IMR-90 (cell line): ENCODE results near the gene INCA1. TPM values are rescaled to one million over a fixed set of nuclear protein-coding genes. Genes with fewer than 3 reads are reported as not detected.
A peak's percentile ranks its signal among the peaks of the same experiment; 100 is the strongest.

Source experiments
- ATAC-seq: fragments of 200-7000 bp; cut with Tn5 transposase; 2 replicates; pipeline ENCODE4 v1.9.1; 2020; ENCODE audit warnings: low read depth, mild to moderate bottlenecking, moderate library complexity
- BruUV-seq: library from RNA; stranded (reverse); fragments of 400-500 nt; replicated peaks from 2 replicates; lab custom pipeline; 2021; lab: Mats Ljungman, UMichigan
- CTCF ChIA-PET: fragments of 300-600 bp; formaldehyde crosslinking; extraction: SDS; loops from one replicate; lab custom pipeline; 2021; ENCODE audit warnings: antibody characterized with exemption; lab: Yijun Ruan, JAX
- POLR2A ChIA-PET: fragments of 300-600 bp; sonication (Branson Sonifier 250); formaldehyde crosslinking; loops from one replicate; lab custom pipeline; 2022; ENCODE audit warnings: antibody characterized with exemption; ENCODE audit not compliant: unreplicated experiment; lab: Charles Lee
- DNase-seq: peaks from one replicate; pipeline ENCODE4 v3.0.0; 2013
- H2AFZ ChIP-seq: replicated peaks from 2 replicates; pipeline ENCODE3; 2013; ENCODE audit warnings: low read length, mild to moderate bottlenecking; ENCODE audit not compliant: poor library complexity
- H2AK5ac ChIP-seq: 2 replicates; pipeline ENCODE4 v1.6.1; 2013; ENCODE audit warnings: low read depth, low read length, inconsistent platforms
- H2AK9ac ChIP-seq: replicated peaks from 2 replicates; pipeline ENCODE3; 2013; ENCODE audit warnings: mild to moderate bottlenecking, low read depth, low read length, moderate library complexity; ENCODE audit not compliant: poor library complexity
- H2BK120ac ChIP-seq: 2 replicates; pipeline ENCODE4 v1.6.1; 2013; ENCODE audit warnings: low read depth, low read length, inconsistent platforms
- H2BK15ac ChIP-seq: 3 replicates; pipeline ENCODE4 v1.6.1; 2013; ENCODE audit warnings: low read depth, low read length, inconsistent platforms
- H2BK20ac ChIP-seq: 2 replicates; pipeline ENCODE4 v1.6.1; 2013; ENCODE audit warnings: low read depth, mild to moderate bottlenecking, inconsistent platforms, low read length, moderate library complexity
- H2BK5ac ChIP-seq: 2 replicates; pipeline ENCODE4 v1.6.1; 2013; ENCODE audit warnings: mild to moderate bottlenecking, low read depth, low read length, inconsistent platforms; ENCODE audit not compliant: poor library complexity, severe bottlenecking
- H3K14ac ChIP-seq: replicated peaks from 2 replicates; pipeline ENCODE4 v1.6.1; 2013; ENCODE audit warnings: low read depth, low read length, inconsistent platforms
- H3K18ac ChIP-seq: 2 replicates; pipeline ENCODE4 v1.6.1; 2013; ENCODE audit warnings: low read depth, low read length, control low read depth
- H3K23ac ChIP-seq: 2 replicates; pipeline ENCODE4 v1.6.1; 2013; ENCODE audit warnings: low read depth, low read length, inconsistent platforms
- H3K27ac ChIP-seq: 2 replicates; pipeline ENCODE4 v1.5.1; 2013; ENCODE audit warnings: mild to moderate bottlenecking, control low read depth, low read length; ENCODE audit not compliant: insufficient read depth
- H3K27me3 ChIP-seq: 2 replicates; pipeline ENCODE4 v1.6.1; 2013; ENCODE audit warnings: low read length; ENCODE audit not compliant: control insufficient read depth, insufficient read depth
- H3K36me3 ChIP-seq: 2 replicates; pipeline ENCODE4 v1.6.1; 2013; ENCODE audit warnings: low read length, mixed read lengths; ENCODE audit not compliant: control insufficient read depth, insufficient read depth
- H3K4ac ChIP-seq: 2 replicates; pipeline ENCODE4 v1.6.1; 2013; ENCODE audit warnings: low read depth, low read length, inconsistent platforms
- H3K4me1 ChIP-seq: 2 replicates; pipeline ENCODE4 v1.6.1; 2013; ENCODE audit warnings: low read length, mixed read lengths; ENCODE audit not compliant: control insufficient read depth, insufficient read depth
- H3K4me2 ChIP-seq: 2 replicates; pipeline ENCODE4 v1.6.1; 2013; ENCODE audit warnings: low read depth, mild to moderate bottlenecking, control low read depth, low read length, moderate library complexity
- H3K4me3 ChIP-seq: 2 replicates; pipeline ENCODE4 v1.5.1; 2013; ENCODE audit warnings: low read depth, mild to moderate bottlenecking, control low read depth, low read length, moderate library complexity; ENCODE audit not compliant: insufficient read depth
- H3K56ac ChIP-seq: 2 replicates; pipeline ENCODE4 v1.6.1; 2013; ENCODE audit warnings: low read length, inconsistent platforms; ENCODE audit not compliant: insufficient read depth; ENCODE audit errors: extremely low read depth
- H3K79me1 ChIP-seq, 2 experiments: 2 replicates each; pipeline ENCODE4 v1.6.1; 2013; ENCODE audit warnings: low read length in 2 of 2, inconsistent platforms in 1 of 2, low read depth in 1 of 2
- H3K9ac ChIP-seq: 2 replicates; pipeline ENCODE4 v1.6.1; 2013; ENCODE audit warnings: low read depth, low read length, control low read depth
- H3K9me1 ChIP-seq: 2 replicates; pipeline ENCODE4 v1.6.1; 2013; ENCODE audit warnings: low read length, inconsistent platforms; ENCODE audit not compliant: insufficient read depth
- H3K9me3 ChIP-seq: 2 replicates; pipeline ENCODE4 v1.6.1; 2013; ENCODE audit warnings: low read length; ENCODE audit not compliant: control insufficient read depth, insufficient read depth
- H4K20me1 ChIP-seq: 2 replicates; pipeline ENCODE4 v1.6.1; 2013; ENCODE audit warnings: low read length, inconsistent platforms; ENCODE audit not compliant: insufficient read depth
- H4K5ac ChIP-seq: 2 replicates; pipeline ENCODE4 v1.6.1; 2013; ENCODE audit warnings: mild to moderate bottlenecking, low read depth, low read length, control low read depth
- H4K8ac ChIP-seq, 2 experiments: 2 replicates each; pipeline ENCODE4 v1.6.1; 2013; ENCODE audit warnings: low read depth in 2 of 2, low read length in 2 of 2, control low read depth in 1 of 2, inconsistent platforms in 1 of 2
- H4K91ac ChIP-seq: 2 replicates; pipeline ENCODE4 v1.6.1; 2013; ENCODE audit warnings: low read depth, low read length, inconsistent platforms; ENCODE audit not compliant: insufficient read depth
- BHLHE40 ChIP-seq: fragments of 150-350 bp; IDR thresholded peaks from 2 replicates; pipeline ENCODE4 v1.6.1; 2016; ENCODE audit warnings: mild to moderate bottlenecking, low read depth, low read length
- CEBPB ChIP-seq: IDR thresholded peaks from 2 replicates; pipeline ENCODE4 v1.6.1; 2012; ENCODE audit warnings: low read depth, low read length, improper control_type of control experiment
- CHD1 ChIP-seq: IDR thresholded peaks from 2 replicates; pipeline ENCODE4 v1.6.1; 2012; ENCODE audit warnings: low read depth, low read length, improper control_type of control experiment
- CTCF ChIP-seq: conservative IDR thresholded peaks from 2 replicates; pipeline ENCODE4 v1.5.1; 2012; ENCODE audit warnings: mild to moderate bottlenecking, low read depth, low read length, improper control_type of control experiment
- ELK1 ChIP-seq: fragments of 150-350 bp; IDR thresholded peaks from 2 replicates; pipeline ENCODE4 v1.6.1; 2016; ENCODE audit warnings: low read depth, mild to moderate bottlenecking, low read length, moderate library complexity, borderline replicate concordance
- FOS ChIP-seq: fragments of 150-350 bp; IDR thresholded peaks from 2 replicates; pipeline ENCODE4 v1.6.1; 2016; ENCODE audit warnings: low read depth, low read length
- MAFK ChIP-seq: IDR thresholded peaks from 2 replicates; pipeline ENCODE4 v1.6.1; 2012; ENCODE audit warnings: low read depth, low read length, improper control_type of control experiment
- MAZ ChIP-seq: IDR thresholded peaks from 2 replicates; pipeline ENCODE4 v1.6.1; 2012; ENCODE audit warnings: low read depth, mild to moderate bottlenecking, low read length, improper control_type of control experiment, moderate library complexity, borderline replicate concordance
- MXI1 ChIP-seq: IDR thresholded peaks from 2 replicates; pipeline ENCODE4 v1.6.1; 2012; ENCODE audit warnings: low read depth, mild to moderate bottlenecking, low read length, moderate library complexity, borderline replicate concordance
- NFE2L2 ChIP-seq: fragments of 150-350 bp; IDR thresholded peaks from 2 replicates; pipeline ENCODE4 v1.6.1; 2016; ENCODE audit warnings: low read depth, mild to moderate bottlenecking, low read length
- POLR2A ChIP-seq: IDR thresholded peaks from 2 replicates; pipeline ENCODE4 v1.6.1; 2012; ENCODE audit warnings: mild to moderate bottlenecking, low read depth, low read length
- RAD21 ChIP-seq: IDR thresholded peaks from 2 replicates; pipeline ENCODE4 v1.6.1; 2012; ENCODE audit warnings: low read length, improper control_type of control experiment
- RCOR1 ChIP-seq: IDR thresholded peaks from 2 replicates; pipeline ENCODE4 v1.6.1; 2012; ENCODE audit warnings: mild to moderate bottlenecking, low read length, improper control_type of control experiment; ENCODE audit not compliant: insufficient replicate concordance
- RFX5 ChIP-seq: IDR thresholded peaks from 2 replicates; pipeline ENCODE4 v1.8.0; 2012; ENCODE audit warnings: low read depth, mild to moderate bottlenecking, low read length, moderate library complexity
- SMC3 ChIP-seq: fragments of 150-350 bp; IDR thresholded peaks from 2 replicates; pipeline ENCODE4 v1.6.1; 2016; ENCODE audit warnings: low read depth, mild to moderate bottlenecking, antibody characterized with exemption, low read length, moderate library complexity
- USF2 ChIP-seq: fragments of 150-350 bp; IDR thresholded peaks from 2 replicates; pipeline ENCODE4 v1.6.1; 2017; ENCODE audit warnings: mild to moderate bottlenecking, antibody characterized with exemption, low read length, low read depth
- WGBS, 2 experiments: methylation state at CpG; one replicate each; pipeline versions ENCODE4 v1.1.5 to v1.1.7; 2013; ENCODE audit warnings: missing lambda C conversion rate in 2 of 2; ENCODE audit not compliant: insufficient read length in 1 of 2; ENCODE audit errors: extremely low coverage in 2 of 2; 5-methylcytosine and 5-hydroxymethylcytosine counted together
- dilution Hi-C: fragments of 300-500 bp; cut with HindIII; formaldehyde crosslinking; loops from one replicate; pipeline ENCODE4 v1.14.3; 2018; ENCODE audit warnings: low sequenced_read_pairs; ENCODE audit not compliant: unreplicated experiment
- in situ Hi-C: fragments of 300-500 bp; cut with MboI; formaldehyde crosslinking; loops from 3 replicates; pipeline ENCODE4 v1.14.3; 2019; ENCODE audit warnings: low sequenced_read_pairs, inconsistent platforms, mixed read lengths
- intact Hi-C: fragments of 100-400 bp; cut with micrococcal nuclease; formaldehyde crosslinking; loops from 2 replicates; pipeline ENCODE4 v1.10.0; 2022
- polyA plus RNA-seq, 3 experiments: library from polyadenylated mRNA; depleted of rRNA; stranded (reverse); fragments of >200 nt; gene quantifications; 2 replicates each; pipeline ENCODE4 v1.2.3, GENCODE V29; 2012; ENCODE audit warnings: low replicate concordance in 1 of 3
- total RNA-seq: library from RNA; depleted of rRNA; stranded (reverse); fragments of >200 nt; gene quantifications from 2 replicates; pipeline ENCODE4 v1.2.3, GENCODE V29; 2012

INCA1 gene
- total and polyA plus RNA-seq, 2 of the 4 experiments (the other 2 are of a cell fraction), result 0.18 to 0.51 TPM

GRCh38 chr17:5032865-5033264 is 35.5 kb upstream of the INCA1 start:
- Histone ChIP-seq H3K79me1 (no peaks in the 10 kb centered on the region), H2AK5ac (no peak overlapping the region), H3K4me3 (no peak overlapping the region), H2BK20ac (no peak overlapping the region), H2AFZ (peak overlapping the region; percentile 52), H2AK9ac (peak overlapping the region; percentile 71), H3K9me3 (no peaks in the 10 kb centered on the region), H2BK120ac (no peak overlapping the region), H3K4ac (no peak overlapping the region), H3K18ac (no peak overlapping the region), H2BK5ac (no peak overlapping the region), H4K8ac (no peak overlapping the region), H3K14ac (no peak overlapping the region), H3K23ac (no peak overlapping the region), H3K9me1 (no peaks in the 10 kb centered on the region; the same call in 1 of the 2 replicates), H4K20me1 (no peaks in the 10 kb centered on the region), H3K9ac (no peak overlapping the region), H3K27me3 (peaks cover 8% of the 10 kb centered on the region), H4K91ac (no peak overlapping the region), H3K4me1 (no peaks in the 10 kb centered on the region), H2BK15ac (no peak overlapping the region), H3K4me2 (no peak overlapping the region), H3K36me3 (no peaks in the 10 kb centered on the region), H3K56ac (no peak overlapping the region), H4K5ac (no peak overlapping the region), H3K27ac (no peak overlapping the region)
- WGBS, 2 experiments, result 83% methylated on average over 3 of the region's 6 CpGs; no CpG with 5 or more reads in 1 of the 2 experiments
- ATAC-seq, result no peak
- DNase-seq, result no peak
- dilution Hi-C loops, result no loop called here
- CTCF ChIA-PET, result no interaction called here
- TF ChIP-seq NFE2L2 (no peak), MAZ (no peak), ELK1 (no peak), USF2 (no peak), MXI1 (no peak), CEBPB (no peak), RAD21 (no peak), RFX5 (no peak), BHLHE40 (no peak), CHD1 (no peak), CTCF (no peak), FOS (no peak), MAFK (no peak), SMC3 (no peak), POLR2A (no peak), RCOR1 (no peak)
- BruUV-seq, result no TSS peak
- in situ Hi-C loops, result no loop called here
- intact Hi-C loops, result no loop called here
- POLR2A ChIA-PET, result no interaction called here
